Measurements from ENCODE around the gene FNDC3B. TPM values are rescaled to one million over a fixed set of nuclear protein-coding genes. Genes with fewer than 3 reads are reported as not detected.

FNDC3B gene
- total RNA-seq, 1 experiment from 2014 or later: 64.6 TPM

DNA sequence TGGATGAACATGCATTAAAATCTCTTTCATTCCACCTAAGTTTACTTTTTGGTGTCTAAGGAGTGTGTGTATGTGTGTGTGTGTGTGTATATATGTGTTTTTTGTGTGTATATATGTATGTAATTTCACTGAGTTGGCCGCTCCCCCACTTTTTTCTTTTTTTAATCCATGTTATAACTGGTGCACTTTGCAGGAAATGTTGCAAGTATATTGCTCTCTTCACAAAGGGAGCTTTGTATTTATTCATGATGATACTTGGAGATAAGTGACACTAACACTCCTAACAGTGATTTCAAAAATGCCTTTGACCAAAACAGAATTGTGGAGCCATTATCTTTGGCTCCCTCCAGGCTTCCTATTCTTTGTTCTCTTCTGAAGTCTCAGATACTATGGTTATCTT lies 95.8 kb downstream of the FNDC3B start:
- no peak for DNase-seq (ENCODE audit: low read depth)

DNA sequence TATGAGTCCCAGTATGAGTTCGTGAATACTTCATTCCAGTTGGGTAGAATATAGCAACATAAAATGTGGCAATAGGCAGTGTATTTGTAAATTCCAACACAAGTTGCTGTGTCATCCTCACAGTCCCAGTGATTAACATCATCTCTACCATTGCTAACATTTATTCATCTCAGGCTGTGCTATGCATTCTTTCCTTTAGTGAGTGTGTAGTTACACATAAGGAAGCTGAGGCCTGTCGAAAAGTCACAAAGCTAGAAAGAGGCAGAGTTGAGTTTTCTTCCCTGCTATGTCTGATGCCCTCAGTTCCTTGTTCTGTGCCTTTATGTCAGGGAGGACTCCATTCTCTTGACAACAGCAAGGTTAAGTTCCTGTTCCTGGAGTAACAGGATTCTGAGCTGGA lies 96.4 kb downstream of the FNDC3B start:
- peak; percentile 45 for DNase-seq (ENCODE audit: low read depth)

DNA sequence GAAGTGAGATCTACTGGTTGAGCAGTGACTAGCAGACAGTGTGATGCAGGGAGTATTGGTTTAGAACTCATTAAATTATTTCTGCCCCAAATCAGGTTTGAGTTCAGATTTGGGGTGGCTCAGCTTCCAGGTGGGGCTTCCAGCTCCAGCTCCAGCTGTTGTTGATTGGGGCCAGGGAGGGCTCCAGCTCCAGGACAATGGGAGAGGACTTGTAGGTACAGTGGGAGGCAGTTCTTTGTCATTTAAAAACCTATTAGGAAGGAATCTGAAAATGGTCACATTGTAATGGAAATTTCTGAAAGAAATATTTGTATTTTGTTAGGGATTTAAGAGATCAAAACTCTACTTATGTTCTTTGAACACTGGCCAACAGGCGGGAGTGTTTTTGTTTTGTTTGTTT lies 97.0 kb downstream of the FNDC3B start:
- no peak for DNase-seq (ENCODE audit: low read depth)

DNA sequence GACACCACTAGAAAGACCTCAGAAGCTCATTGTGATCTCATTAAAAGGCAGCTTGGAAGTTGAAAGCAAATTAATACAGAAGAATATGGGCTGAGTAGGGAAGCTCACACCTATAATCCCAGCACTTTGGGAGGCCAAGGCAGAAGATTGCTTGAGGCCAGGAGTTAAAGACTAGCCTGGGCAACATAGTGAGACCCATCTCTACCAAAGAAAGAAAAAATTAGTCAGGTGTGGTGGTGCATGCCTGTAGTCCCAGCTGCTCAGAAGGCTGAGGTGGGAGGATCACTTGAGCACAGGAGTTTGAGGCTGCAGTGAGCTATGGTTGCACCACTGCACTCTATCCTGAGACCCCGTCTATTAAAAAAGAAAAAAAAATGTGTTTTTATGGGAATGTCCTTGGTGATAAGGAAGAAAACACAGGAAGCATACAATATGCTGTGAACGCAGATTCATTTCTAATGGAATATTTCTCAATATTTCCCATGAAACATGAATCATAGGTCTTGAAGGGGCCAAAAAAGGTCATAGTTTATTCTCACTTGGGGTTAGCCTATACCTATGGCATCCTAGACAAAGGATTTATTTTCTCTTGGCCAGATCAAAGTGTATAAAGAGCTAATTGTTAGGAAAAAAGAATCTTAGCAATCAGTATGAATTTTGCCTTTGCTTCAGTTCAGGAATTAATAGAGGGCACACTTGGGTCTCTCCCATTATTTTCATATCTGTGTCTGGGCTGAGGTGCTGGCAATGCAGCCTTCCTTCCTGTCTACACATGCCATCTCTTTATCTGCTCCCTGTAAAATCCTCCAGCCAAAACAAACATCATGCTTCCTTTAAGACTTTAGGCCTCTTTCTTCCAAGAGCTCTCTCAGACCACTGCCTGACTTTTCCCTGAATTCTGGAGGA lies 98.2 kb downstream of the FNDC3B start:
- peak; percentile 50 for DNase-seq (ENCODE audit: low read depth)

DNA sequence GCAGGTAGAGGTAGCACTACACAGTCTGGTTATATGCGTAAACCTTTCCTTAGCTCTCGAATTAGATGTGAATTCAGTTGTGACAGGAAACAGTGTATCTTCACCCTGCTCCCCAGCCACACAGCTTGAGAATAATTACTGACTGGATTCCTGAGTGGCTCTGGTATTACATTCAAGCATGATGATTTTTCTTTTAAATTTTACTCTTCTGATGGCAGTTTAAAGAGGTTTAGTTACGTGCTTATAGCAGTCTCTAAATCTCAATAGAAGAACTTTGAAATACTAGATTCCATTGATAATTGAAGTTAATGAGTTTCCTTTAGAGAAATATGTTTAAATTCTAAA lies 98.8 kb downstream of the FNDC3B start:
- no peak for DNase-seq (ENCODE audit: low read depth)

DNA sequence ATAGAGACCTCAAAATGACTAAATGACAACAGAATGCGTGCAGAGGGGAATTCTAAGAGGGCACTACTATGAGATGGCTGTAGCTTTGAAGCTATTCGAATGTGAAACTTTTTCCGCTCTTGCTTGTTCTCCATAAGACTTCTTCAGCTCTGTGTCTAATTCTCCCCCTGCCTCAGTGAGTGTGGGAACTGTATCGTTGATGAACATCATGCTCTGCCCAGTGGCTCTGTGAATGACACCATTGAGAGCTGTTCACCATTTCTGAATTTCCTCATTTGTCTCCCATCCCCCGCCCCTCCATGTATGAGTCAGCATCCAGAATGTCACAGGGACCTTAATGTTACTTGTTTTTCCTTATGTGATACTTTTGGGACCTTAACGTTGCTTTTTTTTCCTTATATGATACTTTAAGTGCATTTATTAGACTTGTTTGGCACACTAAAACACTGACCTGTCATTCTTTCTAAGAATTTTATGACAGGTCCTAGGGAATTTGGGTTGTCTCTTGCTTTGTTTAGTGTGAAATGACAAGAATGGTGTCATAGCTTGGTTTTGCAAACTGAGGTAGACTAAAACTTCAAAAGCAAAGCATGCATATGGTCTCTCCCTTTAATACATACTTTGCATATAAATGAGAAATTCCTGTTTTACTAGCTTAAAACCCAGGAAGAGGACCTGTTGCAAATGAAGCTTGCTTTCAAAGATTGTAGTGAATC lies 99.6 kb downstream of the FNDC3B start:
- peak; percentile 76 for DNase-seq (ENCODE audit: low read depth)

DNA sequence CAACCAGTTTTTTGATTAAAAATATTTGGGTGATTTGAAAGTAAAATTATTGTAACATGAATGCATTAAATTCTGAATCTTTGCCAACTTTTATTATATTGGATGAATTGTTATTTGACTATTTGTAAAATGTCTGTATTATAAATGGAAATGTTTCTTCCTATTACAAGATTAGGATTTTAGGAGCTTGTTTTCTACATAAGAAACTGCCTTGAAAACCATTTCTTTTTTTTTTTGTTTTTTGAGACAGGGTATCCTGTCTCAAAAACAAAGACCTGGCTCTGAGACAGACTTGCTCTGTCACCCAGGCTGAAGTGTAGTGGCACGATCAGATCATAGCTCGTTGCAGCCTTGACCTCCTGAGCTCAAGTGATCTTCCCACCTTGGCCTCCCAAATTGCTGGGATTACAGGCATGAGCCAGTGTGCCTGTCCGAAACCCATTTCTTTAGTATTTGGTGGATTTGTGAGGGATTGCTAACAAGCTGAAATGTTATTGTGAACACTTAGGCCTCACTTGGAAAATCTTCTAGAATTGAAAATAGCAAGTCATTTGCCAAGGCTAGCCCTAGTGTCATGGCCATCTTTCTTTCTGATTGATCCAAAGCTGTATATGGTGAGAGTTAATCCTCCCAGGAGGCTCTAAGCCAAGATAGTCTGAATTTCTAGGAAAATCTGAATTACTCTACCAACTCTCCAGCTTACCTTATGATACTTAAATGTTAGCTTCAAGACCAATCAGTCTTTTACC lies 100.3 kb downstream of the FNDC3B start:
- DNase-seq (ENCODE audit: low read depth): no peak

DNA sequence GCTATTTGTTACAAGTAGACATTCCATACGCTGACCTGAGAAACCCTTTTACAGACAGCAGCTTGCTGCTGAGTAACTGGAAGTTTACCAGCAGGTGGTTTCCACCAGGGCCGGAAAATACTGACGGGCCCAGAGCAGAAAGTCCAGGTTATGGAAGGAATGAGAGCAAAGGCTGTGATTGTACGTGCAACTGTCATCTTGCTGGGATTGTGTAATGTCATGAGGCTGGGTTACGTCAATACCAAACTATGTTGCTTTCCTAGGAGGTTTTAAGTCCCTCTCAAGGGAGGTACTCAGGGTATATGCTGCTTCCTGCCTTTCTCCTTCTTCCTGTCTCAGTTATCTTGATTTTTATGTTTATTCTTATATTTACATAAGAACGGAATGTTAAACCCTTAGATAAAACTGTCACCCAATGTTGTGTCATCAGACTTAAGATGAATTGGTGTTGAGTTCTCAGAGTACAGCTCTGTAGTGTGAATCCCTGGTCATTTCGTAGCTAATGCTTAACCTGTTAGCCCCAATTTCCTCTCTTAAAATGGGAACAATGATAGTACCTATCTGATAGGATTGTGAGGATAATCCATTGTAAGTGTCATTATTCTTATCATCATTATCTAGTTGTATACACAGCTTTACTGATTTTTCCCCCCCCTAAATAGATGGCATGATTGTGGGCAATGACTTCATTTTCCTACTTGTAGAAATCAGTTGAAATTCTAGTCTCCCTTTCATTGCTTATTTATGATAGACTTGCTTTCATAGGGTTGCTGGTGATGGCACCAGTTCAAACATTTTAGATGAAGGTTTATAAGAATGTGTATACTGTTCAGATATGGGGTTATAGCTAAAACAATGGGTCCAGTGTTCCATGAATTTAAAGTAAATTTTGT lies 101.4 kb downstream of the FNDC3B start:
- DNase-seq (ENCODE audit: low read depth): peak; percentile 94

DNA sequence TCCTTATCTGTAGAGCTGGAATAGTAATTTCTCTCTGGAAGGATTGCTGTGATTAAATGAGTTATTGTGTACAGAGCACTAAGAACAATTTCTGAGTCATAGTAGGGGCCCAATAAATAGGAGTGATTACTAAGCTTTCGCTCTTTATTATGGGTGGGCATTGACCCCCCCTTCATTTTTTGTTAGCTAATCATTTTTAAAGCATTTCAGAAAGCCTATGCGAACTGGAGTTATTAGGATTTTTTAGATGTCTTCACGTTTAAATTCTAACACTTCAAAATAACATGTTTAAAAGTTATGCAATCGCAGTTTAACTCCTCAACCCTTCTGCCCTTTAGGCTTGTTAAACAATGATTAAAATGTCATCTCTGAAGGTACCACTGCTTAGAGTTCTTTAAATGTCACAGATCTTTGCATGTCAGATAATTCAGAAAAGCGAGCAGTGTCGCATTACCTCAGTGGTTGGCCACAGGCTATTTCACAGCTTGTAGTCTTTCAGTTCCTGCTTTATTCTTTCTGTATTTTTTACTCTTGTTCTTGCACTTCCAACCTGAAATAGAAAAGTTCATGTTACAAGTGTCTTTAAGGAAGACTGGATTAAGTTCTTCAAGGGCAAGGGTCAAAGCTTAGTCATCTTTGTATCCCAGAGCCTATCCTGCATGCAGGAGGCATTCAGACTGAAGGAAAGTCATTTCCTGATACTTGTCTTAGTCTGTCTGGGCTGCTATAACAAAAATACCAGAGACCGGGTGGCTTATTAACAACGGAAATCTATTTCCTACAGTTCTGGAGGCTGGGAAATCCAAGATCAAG lies 102.9 kb downstream of the FNDC3B start:
- DNase-seq (ENCODE audit: low read depth): peak; percentile 89

DNA sequence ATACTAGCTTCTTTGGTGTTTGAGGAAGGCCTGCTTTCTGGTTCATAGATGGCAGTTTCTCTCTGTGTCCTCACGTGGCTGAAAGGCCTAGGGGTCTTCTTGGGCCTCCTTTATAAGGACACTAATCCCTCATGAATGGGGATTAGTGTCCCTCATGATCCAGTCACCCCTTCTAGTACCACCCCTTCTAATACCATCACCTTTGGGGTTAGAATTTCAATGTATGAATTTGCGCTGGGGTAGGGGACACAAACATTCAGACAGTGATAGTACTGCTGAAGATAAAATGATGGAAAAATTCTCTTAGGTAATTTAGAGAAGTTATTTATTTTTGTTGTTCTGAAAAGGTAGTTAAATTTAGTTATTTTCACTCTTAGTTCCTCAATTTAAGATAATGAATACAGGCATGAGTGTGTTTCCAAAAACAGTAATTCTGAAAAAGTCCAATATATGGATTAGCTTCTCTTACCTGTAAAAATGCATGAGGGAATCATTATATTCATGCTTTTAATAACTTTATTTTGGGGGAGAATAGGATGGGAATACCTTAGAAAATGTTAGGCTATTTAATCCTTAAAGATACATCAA lies 103.6 kb downstream of the FNDC3B start:
- DNase-seq (ENCODE audit: low read depth): no peak

DNA sequence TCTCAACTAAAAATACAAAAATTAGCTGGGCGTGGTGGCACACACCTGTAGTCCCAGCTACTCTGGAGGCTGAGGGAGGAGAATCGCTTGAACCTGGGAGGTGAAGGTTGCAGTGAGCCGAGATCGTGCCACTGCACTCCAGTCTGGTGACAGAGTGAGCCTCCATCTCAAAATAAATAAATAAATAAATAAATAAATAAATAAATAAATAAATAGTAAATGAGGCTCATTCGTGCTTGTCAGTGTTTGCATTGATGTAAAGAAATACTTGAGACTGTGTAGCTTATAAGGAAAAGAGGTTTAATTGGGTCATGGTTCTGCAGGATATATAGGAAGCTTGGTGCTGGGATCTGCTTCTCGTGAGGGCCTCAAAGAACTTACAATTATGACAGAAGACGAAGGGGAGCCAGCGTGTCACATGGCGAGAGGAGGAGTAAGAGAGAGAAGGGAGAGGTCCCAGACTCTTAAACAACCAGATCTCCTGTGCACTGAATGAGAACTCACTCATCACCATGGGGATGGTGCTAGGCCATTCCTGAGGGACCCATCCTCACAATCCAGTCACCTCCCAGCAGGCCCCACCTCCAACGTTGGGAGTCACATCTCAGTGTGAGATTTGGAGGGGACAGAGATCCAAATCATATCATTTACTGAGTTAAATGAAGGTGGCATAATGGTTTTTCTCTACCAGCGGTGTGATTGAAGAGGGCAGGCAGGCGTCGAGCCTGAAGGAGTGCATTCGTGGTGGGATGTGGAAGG lies 104.5 kb downstream of the FNDC3B start:
- no peak for DNase-seq (ENCODE audit: low read depth)

DNA sequence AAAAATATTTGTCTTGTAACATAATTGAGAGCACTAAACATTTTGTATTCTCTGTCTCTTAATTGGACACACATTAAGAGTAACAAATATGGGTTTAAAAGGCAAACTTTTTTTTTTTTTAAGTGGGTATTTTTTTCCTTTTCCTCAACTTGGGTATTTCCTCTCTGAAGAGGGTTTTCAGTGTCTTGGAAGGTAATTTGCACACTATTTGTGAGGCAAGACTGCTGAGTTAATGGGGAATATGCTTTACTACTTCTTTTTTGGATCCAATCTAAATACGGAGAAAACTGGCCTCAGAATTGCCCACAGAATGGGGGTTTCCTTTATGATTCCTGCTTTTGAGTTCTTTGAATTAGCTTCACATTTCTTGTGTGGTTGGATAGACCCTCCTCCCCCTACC lies 105.2 kb downstream of the FNDC3B start:
- DNase-seq (ENCODE audit: low read depth): no peak

DNA sequence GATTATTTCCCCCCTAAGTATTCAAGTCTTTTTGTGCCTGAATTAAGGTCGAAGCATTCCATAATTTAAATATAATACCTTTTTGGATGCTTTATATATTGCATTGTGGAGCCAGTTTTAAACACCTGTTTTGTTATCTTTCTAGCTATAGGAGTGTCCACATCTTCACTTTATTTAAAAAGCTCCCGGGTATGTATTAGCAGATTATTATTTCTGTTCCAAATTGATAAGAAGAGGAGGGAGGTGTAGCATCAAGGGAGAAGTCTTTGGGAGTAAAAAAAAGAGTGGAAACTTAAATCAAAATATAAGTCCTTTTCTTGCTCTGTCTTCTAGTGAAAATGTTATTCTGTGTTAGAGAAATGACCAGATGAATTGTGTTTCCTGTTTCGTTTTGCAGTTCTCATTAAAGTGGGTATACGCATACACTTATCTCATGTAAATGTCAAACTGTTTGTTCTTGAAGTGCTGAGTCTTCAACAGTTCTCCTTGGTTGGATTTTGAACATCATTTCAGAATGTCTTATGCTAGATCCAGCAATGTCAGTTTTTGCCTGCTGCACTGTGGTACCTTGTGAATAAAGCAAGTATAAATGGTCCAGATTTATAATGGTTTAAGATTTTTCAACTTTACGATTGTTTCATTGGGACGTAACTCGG lies 105.8 kb downstream of the FNDC3B start:
- DNase-seq (ENCODE audit: low read depth): no peak

DNA sequence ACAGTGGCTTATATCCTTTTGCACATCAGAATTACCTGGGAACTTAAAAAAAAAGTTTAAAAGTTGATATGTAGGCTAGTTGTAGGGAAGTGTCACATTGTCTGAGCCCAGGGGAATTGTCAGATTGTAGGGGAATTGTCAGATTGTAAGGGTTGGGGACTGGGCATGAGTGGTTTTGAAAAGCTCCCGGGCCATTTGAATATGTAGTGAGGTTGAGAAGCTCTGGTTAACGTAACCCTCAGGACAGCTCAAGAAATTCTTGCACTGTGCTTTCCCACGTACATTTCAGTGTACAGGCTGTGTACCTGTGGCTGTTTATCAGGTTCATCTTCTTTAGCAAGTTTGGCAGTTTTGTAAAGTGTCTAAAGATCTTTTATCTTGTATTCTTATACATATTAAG lies 107.0 kb downstream of the FNDC3B start:
- no peak for DNase-seq (ENCODE audit: low read depth)

DNA sequence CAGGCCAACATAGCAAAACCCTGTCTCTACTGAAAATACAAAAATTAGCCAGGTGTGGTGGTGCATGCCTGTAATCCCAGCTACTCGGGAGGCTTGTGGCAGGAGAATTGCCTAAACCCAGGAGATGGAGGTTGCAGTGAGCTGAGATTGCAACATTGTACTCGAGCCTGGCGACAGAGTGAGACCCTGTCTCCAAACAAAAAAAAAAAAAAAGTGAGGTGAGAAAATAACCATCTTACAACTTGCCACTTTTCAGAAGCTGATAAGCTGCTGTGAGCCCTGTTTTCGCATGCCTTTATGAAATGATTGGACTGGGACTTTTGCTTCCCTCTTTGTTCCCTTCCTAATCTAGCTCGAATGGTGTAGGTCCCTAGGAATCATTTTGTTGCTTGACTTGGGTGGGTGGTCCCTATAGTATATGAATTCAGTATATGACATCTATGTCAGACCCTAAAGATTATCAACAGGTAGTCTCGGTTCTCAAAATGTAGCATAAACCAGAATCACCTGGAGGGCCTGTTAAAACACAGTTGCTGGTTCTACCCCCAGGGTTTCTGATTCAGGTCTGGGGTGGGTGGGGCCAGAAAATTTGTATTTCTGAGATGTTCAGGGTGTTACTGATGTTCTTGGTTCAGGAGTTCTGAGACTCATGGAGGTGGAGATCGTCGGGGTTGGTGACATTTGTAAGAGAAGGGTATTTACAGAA lies 107.9 kb downstream of the FNDC3B start:
- no peak for DNase-seq (ENCODE audit: low read depth)

DNA sequence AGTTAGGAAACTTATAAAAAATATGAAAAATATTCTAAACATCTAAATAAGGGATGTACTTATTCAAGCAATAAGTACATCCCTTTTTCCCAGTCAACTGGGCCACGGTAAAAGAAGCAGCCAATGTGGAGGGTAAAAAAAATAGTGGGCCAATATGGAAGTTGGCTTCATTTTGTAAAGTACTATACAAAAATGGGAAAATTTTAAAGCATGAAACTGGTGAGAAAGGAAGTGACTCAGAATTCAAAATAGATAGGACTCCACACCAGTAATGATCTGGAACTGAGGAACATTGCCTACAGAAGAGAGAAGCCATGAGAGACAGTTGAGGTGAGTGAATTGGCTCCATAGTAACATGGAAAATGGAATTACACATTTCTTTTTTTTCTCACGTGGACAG lies 108.9 kb downstream of the FNDC3B start:
- DNase-seq (ENCODE audit: low read depth): peak; percentile 63

DNA sequence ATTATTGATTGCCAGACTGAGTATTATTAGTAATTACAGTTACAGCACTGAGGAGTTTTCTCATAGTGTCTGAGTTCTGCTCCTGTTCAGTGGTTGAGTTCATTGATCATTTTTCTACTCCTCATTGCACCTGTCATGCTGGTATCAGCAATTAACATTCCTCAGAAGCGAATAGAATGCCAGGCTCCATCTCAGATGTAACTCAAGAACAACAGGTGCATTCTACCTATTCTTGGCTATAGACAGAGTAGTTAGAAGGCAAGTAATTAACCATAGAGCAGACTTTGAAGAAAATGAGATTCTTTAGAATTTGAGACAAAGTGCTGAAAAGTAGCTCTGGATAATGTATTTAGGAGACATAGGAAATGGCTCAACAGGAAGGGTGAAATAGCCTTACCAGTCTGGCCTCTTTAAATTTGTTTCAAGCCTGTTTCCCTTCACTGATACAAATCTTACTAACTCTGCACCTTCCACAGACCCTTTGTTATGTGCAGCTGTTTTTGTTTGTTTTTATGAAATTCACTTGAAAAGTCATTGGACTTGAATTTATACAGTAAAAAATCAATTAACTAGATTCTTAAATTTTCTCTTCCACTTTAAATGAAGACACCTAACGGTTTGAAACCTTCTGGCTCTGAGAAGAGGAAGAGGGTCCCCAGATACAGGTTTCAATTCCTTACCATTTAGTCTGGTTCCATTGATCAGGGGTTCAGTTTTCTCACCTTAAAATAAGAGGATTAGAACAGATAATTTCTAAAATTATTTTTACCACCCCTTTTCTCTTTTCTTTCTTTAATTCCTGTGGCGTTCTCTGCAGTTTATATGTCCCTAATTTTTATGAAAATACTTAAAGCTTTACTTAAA lies 109.6 kb downstream of the FNDC3B start:
- DNase-seq (ENCODE audit: low read depth): no peak

Measured in RPMI7951 (cell line).